Measurements from ENCODE around the gene SALL3. TPM values are rescaled to one million over a fixed set of nuclear protein-coding genes. Genes with fewer than 3 reads are reported as not detected.

The SALL3 gene
- total RNA-seq, 4 donors from 2014 or later, result not detected

DNA sequence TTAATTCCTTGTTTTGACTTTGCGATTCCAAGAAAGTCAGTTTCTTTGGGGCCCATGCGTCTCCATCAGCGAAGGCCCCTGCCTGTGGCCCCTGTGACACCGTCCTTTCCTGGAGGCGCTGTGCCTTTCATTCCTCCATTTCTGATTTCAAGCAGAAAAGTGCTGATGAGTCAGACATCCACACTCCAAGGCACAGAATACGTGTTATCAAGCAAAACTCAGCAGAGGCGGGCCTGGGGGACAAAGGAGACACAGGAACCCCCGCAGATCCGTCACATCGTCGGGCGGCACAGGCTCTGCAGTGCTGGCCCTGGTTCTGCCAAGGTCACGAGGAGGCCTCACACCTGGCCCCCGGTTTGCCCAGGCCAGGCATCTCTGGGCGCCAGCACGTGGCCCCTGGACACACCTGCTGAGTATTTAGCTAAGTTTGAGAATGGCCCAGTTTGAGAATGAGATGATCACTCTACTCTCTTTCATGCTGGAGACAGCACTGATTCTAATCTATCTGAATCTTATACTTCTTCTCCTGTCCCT, 7.2 kb upstream of the SALL3 start:
- TF ChIP-seq, protein P1, sequence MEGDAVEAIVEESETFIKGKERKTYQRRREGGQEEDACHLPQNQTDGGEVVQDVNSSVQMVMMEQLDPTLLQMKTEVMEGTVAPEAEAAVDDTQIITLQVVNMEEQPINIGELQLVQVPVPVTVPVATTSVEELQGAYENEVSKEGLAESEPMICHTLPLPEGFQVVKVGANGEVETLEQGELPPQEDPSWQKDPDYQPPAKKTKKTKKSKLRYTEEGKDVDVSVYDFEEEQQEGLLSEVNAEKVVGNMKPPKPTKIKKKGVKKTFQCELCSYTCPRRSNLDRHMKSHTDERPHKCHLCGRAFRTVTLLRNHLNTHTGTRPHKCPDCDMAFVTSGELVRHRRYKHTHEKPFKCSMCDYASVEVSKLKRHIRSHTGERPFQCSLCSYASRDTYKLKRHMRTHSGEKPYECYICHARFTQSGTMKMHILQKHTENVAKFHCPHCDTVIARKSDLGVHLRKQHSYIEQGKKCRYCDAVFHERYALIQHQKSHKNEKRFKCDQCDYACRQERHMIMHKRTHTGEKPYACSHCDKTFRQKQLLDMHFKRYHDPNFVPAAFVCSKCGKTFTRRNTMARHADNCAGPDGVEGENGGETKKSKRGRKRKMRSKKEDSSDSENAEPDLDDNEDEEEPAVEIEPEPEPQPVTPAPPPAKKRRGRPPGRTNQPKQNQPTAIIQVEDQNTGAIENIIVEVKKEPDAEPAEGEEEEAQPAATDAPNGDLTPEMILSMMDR (IDR thresholded peaks at IDR 0.05; ENCODE audit: low read depth), result no peak

DNA sequence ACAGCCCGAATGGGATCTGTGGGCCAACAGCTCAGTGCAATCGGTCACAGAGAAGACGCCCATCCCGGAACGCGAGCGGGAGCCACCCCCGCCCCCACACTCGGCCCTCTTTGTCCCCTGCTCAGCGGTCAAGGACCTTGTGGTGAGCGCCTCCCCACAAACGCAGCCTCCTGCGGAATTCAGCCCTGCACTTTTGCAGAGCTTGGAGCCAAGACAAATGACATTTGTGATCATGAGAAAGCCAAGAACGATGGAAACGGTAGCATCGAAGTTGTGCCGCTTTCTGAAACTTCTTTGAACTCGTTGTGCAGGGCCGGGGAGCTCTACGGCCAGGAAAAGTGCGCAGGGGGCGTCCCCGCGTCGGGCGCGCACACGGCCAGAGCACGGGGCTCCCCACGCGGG, 6.7 kb upstream of the SALL3 start:
- TF ChIP-seq, protein P1 (IDR thresholded peaks at IDR 0.05; ENCODE audit: low read depth), result no peak

DNA sequence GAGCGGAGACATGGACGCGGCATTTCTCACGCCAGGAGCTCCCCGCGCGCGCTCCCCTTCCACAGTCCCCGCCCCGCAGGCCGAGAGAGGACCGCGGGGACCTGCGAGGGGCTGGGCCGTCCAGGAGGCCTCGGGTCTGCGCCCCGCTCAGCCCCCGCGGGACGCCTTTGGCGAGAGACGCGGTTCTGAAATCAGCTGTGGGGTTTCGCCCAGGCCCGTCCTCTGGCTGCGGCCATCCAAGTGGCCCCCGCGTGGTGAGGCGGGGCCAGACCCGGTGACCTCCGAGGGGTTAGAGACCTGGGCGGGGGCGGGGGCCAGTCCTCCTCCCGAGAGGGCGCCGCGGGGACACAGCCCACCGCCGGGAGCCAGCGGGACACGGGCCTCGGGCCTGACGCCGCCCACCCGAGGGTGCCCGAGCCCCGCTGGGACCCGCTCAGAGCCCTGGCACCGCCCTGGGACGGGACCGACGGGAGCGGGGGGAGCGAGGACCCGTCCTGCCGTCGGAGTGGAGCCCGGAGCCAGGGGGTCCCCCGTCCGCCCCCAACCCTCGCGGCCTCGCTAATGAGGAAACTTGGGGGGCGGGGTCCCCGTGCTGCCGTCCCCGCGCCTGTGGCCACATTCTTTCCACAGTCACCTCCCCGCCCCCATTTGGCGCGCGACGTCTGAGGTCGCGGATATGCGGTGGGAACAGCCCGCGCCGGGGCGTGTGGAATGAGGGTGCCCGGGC, 6.1 kb upstream of the SALL3 start:
- TF ChIP-seq, protein P1 (IDR thresholded peaks at IDR 0.05; ENCODE audit: low read depth), result no peak

DNA sequence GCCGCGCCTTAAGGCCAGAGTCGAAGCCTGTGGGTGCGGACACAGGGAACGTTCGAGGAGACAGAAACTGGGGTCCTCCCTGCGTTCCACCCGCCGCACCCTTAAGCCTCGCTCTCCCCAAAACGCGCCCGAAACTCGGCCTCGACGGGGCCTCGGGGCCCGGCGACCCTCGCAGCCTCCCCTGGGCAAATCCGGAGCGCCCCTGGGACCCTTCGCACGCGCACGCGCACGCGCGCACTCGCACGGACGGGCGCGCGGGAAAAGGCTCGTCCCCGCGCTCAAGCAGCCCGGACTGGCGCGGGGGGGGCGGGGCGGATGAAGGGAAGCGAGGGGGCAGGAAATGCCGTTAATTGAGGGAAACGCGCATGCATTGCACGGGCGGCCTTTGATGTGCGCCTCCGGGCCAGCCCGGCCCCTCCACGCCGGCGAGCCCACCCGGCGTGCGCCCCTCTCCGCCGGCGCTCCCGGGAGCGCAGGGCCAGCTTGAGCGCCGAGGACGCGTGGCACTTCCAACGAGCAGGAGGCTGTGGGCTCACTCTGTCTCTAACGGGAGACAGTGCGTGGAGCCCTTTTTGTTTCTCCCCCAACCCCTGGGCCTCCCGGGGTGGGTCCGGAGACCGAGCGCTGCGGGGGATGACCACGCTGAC, 5.4 kb upstream of the SALL3 start:
- TF ChIP-seq, protein P1 (IDR thresholded peaks at IDR 0.05; ENCODE audit: low read depth), result no peak

DNA sequence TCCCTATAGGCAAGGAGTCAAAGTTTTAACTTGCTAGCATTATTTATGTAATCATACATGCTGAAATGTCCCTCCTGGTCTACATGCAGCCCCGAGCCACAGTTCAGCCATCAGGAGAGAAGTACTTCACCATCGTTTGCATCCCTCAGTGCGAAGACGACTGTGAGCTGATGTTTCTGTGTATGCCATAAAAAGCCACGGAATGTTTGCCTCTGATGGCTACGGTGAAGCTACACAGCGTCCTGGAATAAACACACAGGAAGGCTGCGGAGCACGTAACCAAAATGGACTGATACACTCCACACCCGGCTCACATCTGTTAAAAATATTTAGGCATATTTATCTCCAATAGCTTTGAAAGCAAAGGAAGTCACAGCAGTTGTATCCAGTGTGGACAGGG, 4.3 kb upstream of the SALL3 start:
- TF ChIP-seq, protein P1 (IDR thresholded peaks at IDR 0.05; ENCODE audit: low read depth), result no peak

DNA sequence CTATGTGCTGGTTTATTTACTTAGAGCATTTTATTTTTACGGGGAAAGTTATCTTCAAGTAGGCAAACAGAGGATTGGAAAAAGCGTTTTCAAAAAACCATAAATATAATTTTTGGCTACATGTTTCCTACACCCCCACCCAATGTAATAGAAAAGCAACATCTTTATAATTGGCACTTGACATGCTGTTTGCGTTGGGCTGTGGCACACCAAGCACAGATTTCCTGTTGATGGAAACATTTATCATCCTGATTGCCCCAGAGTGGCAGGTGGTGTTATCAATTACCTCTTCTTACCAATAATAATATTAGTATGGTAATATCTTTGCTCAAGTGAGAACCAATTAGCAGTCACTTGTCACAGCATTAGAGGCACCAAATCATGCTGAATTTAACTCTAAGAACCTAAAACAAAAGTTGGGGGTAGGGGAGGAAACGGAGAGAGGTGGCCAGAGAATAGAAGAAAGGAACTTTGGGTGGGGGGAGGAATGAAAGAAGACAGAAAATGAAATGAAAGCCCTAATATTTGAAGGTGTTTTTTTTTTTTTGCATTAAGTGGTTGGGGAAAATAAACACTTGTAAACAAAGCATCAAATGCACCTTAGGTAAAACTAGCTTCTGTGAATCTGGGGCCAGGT, 3.8 kb upstream of the SALL3 start:
- TF ChIP-seq, protein P1 (IDR thresholded peaks at IDR 0.05; ENCODE audit: low read depth), result no peak
